GM12873 (cell line): ENCODE data around the gene DTNA.

ENCODE experiments used
- TF ChIP-seq, protein P1 (sequence below): IDR thresholded peaks from 2 replicates; pipeline ENCODE4 v1.5.1; 2012; ENCODE audit warnings: low read depth, mild to moderate bottlenecking, moderate library complexity, low read length, control low read depth; ENCODE audit not compliant: insufficient read depth; ENCODE audit errors: missing control alignments

The DTNA gene

DNA sequence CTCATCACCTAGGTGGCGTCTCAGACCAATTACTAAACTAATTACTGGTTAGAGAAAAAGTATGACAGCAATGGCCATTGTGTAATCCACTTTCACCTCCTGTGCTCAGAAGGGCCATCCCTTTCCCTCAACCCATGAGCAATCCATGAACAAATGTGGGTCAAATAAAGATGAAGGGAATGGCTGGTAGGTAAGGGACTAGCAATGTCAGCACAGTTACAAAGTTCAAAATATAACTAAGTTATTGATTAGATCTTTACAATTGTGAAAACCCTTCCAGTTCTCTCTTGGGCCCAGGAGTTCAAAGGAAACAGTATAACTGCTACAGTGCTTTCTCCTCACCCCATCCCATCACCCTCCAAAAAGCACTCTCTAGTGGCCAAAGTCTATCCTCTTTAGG is 98.3 kb downstream of the DTNA start:
- TF ChIP-seq, protein P1, sequence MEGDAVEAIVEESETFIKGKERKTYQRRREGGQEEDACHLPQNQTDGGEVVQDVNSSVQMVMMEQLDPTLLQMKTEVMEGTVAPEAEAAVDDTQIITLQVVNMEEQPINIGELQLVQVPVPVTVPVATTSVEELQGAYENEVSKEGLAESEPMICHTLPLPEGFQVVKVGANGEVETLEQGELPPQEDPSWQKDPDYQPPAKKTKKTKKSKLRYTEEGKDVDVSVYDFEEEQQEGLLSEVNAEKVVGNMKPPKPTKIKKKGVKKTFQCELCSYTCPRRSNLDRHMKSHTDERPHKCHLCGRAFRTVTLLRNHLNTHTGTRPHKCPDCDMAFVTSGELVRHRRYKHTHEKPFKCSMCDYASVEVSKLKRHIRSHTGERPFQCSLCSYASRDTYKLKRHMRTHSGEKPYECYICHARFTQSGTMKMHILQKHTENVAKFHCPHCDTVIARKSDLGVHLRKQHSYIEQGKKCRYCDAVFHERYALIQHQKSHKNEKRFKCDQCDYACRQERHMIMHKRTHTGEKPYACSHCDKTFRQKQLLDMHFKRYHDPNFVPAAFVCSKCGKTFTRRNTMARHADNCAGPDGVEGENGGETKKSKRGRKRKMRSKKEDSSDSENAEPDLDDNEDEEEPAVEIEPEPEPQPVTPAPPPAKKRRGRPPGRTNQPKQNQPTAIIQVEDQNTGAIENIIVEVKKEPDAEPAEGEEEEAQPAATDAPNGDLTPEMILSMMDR, result no peak

DNA sequence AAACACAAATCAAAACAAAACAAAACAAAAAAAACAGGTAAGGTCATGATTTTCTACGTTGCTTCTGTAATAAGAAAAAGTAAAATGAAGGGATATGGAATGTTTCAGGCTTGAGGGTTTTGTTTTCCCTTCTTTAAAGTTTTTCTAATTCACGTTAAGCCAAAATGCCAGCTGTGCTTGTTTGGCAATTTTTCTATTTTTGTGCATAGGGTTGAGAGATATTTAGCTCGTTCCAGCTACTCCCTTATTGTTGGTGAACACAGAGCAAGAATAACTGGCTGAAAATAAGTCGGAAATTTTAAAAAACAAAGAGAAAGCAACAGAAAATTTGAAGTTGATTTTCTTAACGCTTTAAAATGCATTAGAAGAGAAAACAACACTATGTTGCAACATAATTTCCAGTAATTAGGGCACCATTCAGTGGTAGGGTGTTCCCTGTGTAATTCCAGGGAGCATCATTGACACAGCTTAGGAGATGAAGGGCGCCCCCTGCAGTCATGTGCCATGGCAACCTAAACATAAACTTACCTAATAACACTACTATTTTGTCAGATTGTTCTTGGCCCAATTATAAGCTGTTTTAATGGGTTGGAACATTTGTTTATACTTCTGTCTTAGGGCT is 99.5 kb downstream of the DTNA start:
- TF ChIP-seq, protein P1, result peak; percentile 47

DNA sequence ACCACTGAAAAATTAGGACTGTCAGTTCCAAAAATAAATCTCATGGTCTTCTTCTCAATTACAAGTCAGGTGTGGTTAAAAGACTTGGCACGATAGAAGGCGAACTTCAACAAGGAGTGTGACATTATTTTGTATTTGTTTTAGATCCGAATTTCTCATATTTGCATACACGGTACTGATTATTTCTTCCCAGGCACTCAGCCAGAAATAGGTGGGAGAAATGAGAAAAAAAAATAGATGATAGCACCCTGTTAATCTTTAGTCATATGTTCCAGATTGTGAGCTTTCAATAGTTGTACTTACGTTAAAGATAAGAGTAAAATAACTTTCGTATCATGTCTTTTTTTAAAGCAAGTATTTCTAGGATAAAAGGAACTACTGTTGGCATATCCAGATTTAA is 106.1 kb downstream of the DTNA start:
- TF ChIP-seq, protein P1, result no peak

DNA sequence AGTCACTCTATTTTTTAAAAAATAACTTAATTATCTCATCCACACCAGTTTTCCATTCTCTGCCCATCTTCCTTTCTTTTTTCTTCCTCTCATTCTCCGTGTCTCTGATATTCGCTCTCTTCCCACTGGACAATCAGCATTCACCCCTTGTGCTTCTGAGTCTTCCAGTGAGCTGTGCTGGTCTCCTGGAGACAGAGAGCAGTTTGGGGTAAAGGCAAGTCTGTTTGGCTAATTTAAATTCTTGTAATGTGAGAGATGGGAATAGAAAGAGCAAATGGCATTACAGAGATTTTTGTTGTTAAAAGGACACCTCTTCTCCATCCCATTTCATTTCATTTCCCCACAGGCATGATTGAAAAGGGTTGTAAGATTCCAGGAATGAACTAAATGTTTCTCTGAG is 107.5 kb downstream of the DTNA start:
- TF ChIP-seq, protein P1, result no peak

DNA sequence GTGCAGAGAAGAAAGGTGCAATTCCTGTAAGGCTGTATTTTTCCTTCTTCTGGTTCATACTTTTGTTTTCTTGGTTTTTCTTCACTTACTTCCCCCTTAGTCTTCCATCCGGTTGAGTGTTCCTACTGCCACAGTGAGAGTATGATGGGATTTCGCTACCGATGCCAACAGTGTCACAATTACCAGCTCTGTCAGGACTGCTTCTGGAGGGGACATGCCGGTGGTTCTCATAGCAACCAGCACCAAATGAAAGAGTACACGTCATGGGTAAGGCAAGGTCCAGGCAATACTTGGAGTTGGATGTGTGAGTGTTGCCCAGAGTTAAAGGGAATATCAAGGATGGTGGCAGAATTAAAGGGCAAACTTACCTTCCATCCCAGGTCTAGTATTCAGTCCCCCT is 108.0 kb downstream of the DTNA start:
- TF ChIP-seq, protein P1, result no peak

DNA sequence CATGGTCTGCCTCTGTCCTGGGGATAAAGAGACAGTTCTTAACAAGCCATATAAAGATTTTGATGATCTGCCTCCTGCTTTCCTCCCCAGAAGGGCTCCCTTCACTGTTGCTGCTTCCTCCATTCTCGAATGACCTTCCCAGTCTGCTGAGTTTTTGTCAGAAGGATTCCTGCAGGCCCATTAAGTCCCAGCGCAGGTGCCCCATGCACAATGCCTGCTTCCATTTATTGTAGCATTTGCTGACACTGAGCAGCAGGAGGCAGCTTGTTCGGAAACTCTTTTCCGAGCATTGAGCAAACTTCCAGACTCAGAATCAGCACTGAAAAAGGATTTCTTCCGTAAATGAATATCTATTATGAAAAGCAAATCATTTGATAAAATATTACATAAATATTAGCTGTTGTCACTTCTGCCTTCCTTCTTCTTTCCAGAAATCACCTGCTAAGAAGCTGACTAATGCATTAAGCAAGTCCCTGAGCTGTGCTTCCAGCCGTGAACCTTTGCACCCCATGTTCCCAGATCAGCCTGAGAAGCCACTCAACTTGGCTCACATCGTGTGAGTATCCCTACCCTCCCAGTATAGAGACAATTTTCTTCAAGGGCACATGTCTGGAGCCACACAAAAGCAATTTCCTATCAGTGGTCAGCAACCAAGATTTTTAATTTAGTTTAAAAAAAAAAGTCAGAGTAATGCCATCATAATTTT is 110.4 kb downstream of the DTNA start:
- TF ChIP-seq, protein P1, result no peak

DNA sequence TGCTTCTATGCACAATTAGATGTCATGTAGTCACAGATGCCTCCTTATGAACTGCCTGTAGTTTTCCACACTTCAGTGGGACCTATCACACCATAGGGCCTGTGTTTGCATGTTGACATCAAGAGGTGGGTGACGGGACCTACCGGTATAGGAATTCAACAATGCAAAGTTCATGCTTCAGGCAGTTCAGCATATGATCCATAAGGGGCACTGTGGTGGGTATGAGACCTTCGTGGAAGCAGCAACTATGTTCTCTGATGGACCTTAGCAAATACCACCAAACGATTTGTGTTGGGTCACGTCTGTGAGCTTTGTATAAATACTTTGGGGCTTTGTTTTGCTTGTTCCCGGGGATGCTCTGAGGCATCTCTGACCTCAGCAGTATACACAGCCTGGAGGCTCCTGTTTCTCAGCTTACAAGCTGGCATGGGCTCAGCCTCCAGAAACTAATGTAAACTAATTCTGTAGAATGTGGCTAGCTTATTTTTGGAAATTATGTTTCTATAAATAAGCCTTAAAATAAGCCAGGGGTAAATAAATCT is 111.6 kb downstream of the DTNA start:
- TF ChIP-seq, protein P1, result peak; percentile 22
